Fibroblast of villous mesenchyme (primary cell): ENCODE results near the gene ATXN8OS. TPM values are rescaled to one million over a fixed set of nuclear protein-coding genes. Genes with fewer than 3 reads are reported as not detected.

Experiments
- DNase-seq: peaks from one replicate; pipeline ENCODE4 v3.0.0-alpha.2; 2010; ENCODE audit warnings: low read depth
- H3K4me3 ChIP-seq: 2 replicates; pipeline ENCODE4 v1.5.1; 2011; ENCODE audit warnings: low read depth, mild to moderate bottlenecking, low read length
- CTCF ChIP-seq: IDR thresholded peaks from 2 replicates; pipeline ENCODE4 v1.5.1; 2012; ENCODE audit warnings: low read depth, mild to moderate bottlenecking, low read length; ENCODE audit not compliant: insufficient read depth
- total RNA-seq: library from RNA; depleted of rRNA; stranded (reverse); fragments of >200 nt; gene quantifications from 2 replicates; pipeline ENCODE4 v1.2.3, GENCODE V29; 2012

ATXN8OS gene
- total RNA-seq = not detected in 2 replicates

- DNase-seq = no peak
- no peak within 1 kb of the TSS for H3K4me3 ChIP-seq
- TF ChIP-seq CTCF = no peak
These were observed at the start of gene ATXN8OS for GRCh38 chr13:70107498-70108281. Gene ATXN8OS, plus strand, starts transcription at chr13:70107826.

- DNase-seq = no peak
- no peak for TF ChIP-seq CTCF
- H3K4me3 ChIP-seq = no peak overlapping the region
These were observed 27.6 kb upstream of the ATXN8OS start for GRCh38 chr13:70080012-70080411.

DNA sequence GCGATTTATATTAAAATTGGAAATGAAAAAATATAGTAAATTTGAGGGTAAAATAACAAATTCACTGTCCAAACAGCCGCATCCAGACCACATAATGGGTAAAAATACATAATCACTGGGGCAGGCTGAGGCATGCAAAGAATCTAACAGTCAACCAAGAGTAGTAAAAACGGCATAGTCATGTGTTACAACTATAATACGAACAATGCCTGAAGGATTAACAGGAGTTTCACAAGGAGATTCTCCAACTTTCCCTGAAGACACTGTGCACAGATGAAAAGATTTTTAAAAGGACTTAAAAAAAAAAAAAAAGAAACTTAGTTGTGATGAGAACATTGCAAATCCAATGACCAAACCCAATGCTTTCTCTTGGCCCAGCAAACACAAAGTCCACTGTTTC, 20.4 kb upstream of the ATXN8OS start:
- no peak for DNase-seq
- no peak for TF ChIP-seq CTCF
- H3K4me3 ChIP-seq = no peak overlapping the region

DNA sequence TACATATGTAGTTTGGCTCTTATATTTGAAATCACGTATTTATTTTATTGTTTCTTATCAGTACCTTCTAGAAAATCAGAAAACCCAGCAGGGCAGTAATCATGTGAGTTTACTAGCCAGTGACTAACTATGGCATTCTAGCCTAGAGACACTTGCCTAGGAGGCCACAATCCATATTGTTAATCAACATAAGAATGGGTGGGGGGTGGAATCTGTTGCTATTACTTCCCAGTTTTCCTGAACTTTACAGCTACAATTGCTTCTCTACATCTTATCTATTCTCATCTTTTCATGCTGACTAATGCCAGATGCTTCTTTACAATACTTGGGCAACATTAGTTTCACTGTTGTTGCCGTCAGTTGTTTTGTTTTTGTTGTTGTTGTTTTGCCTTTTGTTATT, 18.7 kb upstream of the ATXN8OS start:
- DNase-seq = no peak
- no peak overlapping the region for H3K4me3 ChIP-seq
- no peak for TF ChIP-seq CTCF

- no peak for DNase-seq
These were observed 17.4 kb upstream of the ATXN8OS start for GRCh38 chr13:70090036-70090723.

GRCh38 chr13:70098669-70099068, 9.0 kb upstream of the ATXN8OS start:
- DNase-seq = no peak
- H3K4me3 ChIP-seq = no peak overlapping the region
- no peak for TF ChIP-seq CTCF

More at GRCh38 chr13:70090036-70090723, 17.4 kb upstream of the ATXN8OS start:
- no peak overlapping the region for H3K4me3 ChIP-seq
- TF ChIP-seq CTCF = no peak
